SK-N-SH (cell line): ENCODE data around the gene OR10J1. TPM values are rescaled to one million over a fixed set of nuclear protein-coding genes. Genes with fewer than 3 reads are reported as not detected.

Experiments
- CTCF ChIA-PET: fragments of 300-600, 350-600 bp; formaldehyde crosslinking; extraction: SDS; loops from one replicate; lab custom pipeline; 2021; lab: Yijun Ruan, JAX
- POLR2A ChIA-PET: fragments of 350-600 bp; sonication (Branson Sonifier 250); formaldehyde crosslinking; extraction: SDS; loops from one replicate; lab custom pipeline; 2020; ENCODE audit warnings: antibody characterized with exemption, inconsistent platforms; lab: Yijun Ruan, JAX
- DNase-seq: peaks from one replicate; pipeline ENCODE4 v3.0.0; 2012
- H2AFZ ChIP-seq: fragments of 200-600 bp; sonication (generic); 2 replicates; pipeline ENCODE4 v1.8.1; 2016; ENCODE audit warnings: antibody characterized with exemption, mild to moderate bottlenecking, low read depth
- H3F3A ChIP-seq: fragments of 200-600 bp; sonication (generic); replicated peaks from 2 replicates; pipeline ENCODE3; 2016; ENCODE audit warnings: antibody characterized with exemption, mild to moderate bottlenecking; ENCODE audit not compliant: insufficient read depth
- H3K27ac ChIP-seq, 2 experiments: fragments of 200-500 bp in 1 of 2; fragments of 200-600 bp in 1 of 2; sonication (Bioruptor generic) in 1 of 2; sonication (generic), shearing (Covaris generic) in 1 of 2; 2 replicates each; pipeline versions ENCODE4 v1.5.1 to v1.6.1; 2014 to 2016; ENCODE audit warnings: low read depth in 2 of 2, inconsistent platforms in 1 of 2, low read length in 1 of 2, mild to moderate bottlenecking in 1 of 2, mixed read lengths in 1 of 2
- H3K27me3 ChIP-seq: fragments of 200-600 bp; sonication (generic), shearing (Covaris generic); 2 replicates; pipeline ENCODE4 v1.6.1; 2016; ENCODE audit warnings: mixed run types; ENCODE audit not compliant: insufficient read depth
- H3K36me3 ChIP-seq, 2 experiments: fragments of 200-500 bp in 1 of 2; fragments of 200-600 bp in 1 of 2; sonication (Bioruptor generic) in 1 of 2; sonication (generic) in 1 of 2; replicated peaks in 1 of 2; 2 replicates each; pipeline versions ENCODE3 to v1.5.1; 2014 to 2016; ENCODE audit warnings: low read length in 1 of 2, mild to moderate bottlenecking in 1 of 2; ENCODE audit not compliant: insufficient read depth in 2 of 2, control insufficient read depth in 1 of 2
- H3K4me1 ChIP-seq, 2 experiments: fragments of 200-500 bp in 1 of 2; fragments of 200-600 bp in 1 of 2; sonication (Bioruptor generic) in 1 of 2; sonication (generic), shearing (Covaris generic) in 1 of 2; 2 replicates each; pipeline versions ENCODE4 v1.5.1 to v1.6.1; 2014 to 2016; ENCODE audit warnings: low read depth in 1 of 2, low read length in 1 of 2, mixed run types in 1 of 2; ENCODE audit not compliant: insufficient read depth in 2 of 2, control insufficient read depth in 1 of 2
- H3K4me2 ChIP-seq: fragments of 200-600 bp; sonication (generic), shearing (Covaris generic); 2 replicates; pipeline ENCODE4 v1.6.1; 2017; ENCODE audit warnings: mixed run types
- H3K4me3 ChIP-seq, 2 experiments: fragments of 200-500 bp in 1 of 2; fragments of 200-600 bp in 1 of 2; sonication (Bioruptor generic) in 1 of 2; sonication (generic), shearing (Covaris generic) in 1 of 2; 2 replicates each; pipeline versions ENCODE4 v1.5.1 to v1.8.1; 2014 to 2016; ENCODE audit warnings: low read depth in 2 of 2, inconsistent platforms in 1 of 2, low read length in 1 of 2, mild to moderate bottlenecking in 1 of 2, mixed read lengths in 1 of 2, moderate library complexity in 1 of 2
- H3K79me2 ChIP-seq: fragments of 200-600 bp; sonication (generic); 2 replicates; pipeline ENCODE4 v1.8.1; 2017; ENCODE audit warnings: mild to moderate bottlenecking; ENCODE audit not compliant: insufficient read depth
- H3K9ac ChIP-seq: fragments of 200-600 bp; sonication (generic); 2 replicates; pipeline ENCODE4 v1.6.1; 2017; ENCODE audit warnings: mixed run types
- H3K9me2 ChIP-seq: fragments of 200-600 bp; sonication (generic); 2 replicates; pipeline ENCODE4 v1.6.1; 2017; ENCODE audit warnings: mixed run types
- H3K9me3 ChIP-seq: fragments of 200-600 bp; sonication (generic); 2 replicates; pipeline ENCODE4 v1.6.1; 2017; ENCODE audit warnings: mixed run types, mild to moderate bottlenecking, moderate library complexity
- H4K20me1 ChIP-seq: fragments of 200-600 bp; sonication (generic); 2 replicates; pipeline ENCODE4 v1.6.1; 2017; ENCODE audit warnings: mild to moderate bottlenecking, mixed run types; ENCODE audit not compliant: insufficient read depth
- CTCF ChIP-seq: fragments of 200-600 bp; sonication (generic); IDR thresholded peaks from 2 replicates; pipeline ENCODE4 v1.6.1; 2017; ENCODE audit warnings: antibody characterized with exemption, mild to moderate bottlenecking, moderate library complexity
- ELF1 ChIP-seq: IDR thresholded peaks from 2 replicates; pipeline ENCODE4 v1.4.0; 2012
- EP300 ChIP-seq, 2 experiments: IDR thresholded peaks; 2 replicates each; pipeline versions ENCODE4 v1.4.0 to v1.6.1; 2012; ENCODE audit warnings: borderline replicate concordance in 1 of 2, low read depth in 1 of 2, low read length in 1 of 2
- EZH2phosphoT487 ChIP-seq: fragments of 200-600 bp; sonication (generic); IDR thresholded peaks from 2 replicates; pipeline ENCODE4 v1.6.1; 2017; ENCODE audit warnings: low read depth, mixed run types, mild to moderate bottlenecking, antibody characterized with exemption, moderate library complexity, borderline replicate concordance
- FOXJ3 ChIP-seq: sonication (generic); formaldehyde crosslinking; IDR thresholded peaks from 2 replicates; pipeline ENCODE4 v1.5.1; 2020; ENCODE audit warnings: mild to moderate bottlenecking, missing genetic modification reagents
- GABPA ChIP-seq: IDR thresholded peaks from 2 replicates; pipeline ENCODE4 v1.4.0; 2012; ENCODE audit warnings: low read depth, mild to moderate bottlenecking
- GATA2 ChIP-seq: sonication (generic); formaldehyde crosslinking; IDR thresholded peaks from 2 replicates; pipeline ENCODE4 v1.5.0; 2020; ENCODE audit warnings: mild to moderate bottlenecking, missing genetic modification reagents
- IRF3 ChIP-seq: fragments of 150-350 bp; IDR thresholded peaks from 2 replicates; pipeline ENCODE4 v1.6.1; 2016; ENCODE audit warnings: mild to moderate bottlenecking, low read depth, low read length
- JUND ChIP-seq: IDR thresholded peaks from 2 replicates; pipeline ENCODE4 v1.4.0; 2012
- MAX ChIP-seq: IDR thresholded peaks from 2 replicates; pipeline ENCODE4 v1.4.0; 2012; ENCODE audit warnings: low read depth
- POLR2AphosphoS5 ChIP-seq: IDR thresholded peaks from 2 replicates; pipeline ENCODE4 v1.6.1; 2012; ENCODE audit warnings: low read depth, low read length
- RCOR1 ChIP-seq: fragments of 150-350 bp; IDR thresholded peaks from 2 replicates; pipeline ENCODE4 v1.6.1; 2017; ENCODE audit warnings: antibody characterized with exemption, low read length
- REST ChIP-seq: IDR thresholded peaks from 2 replicates; pipeline ENCODE4 v1.6.1; 2012; ENCODE audit warnings: mild to moderate bottlenecking, low read depth, low read length, moderate library complexity
- RFX5 ChIP-seq: IDR thresholded peaks from 2 replicates; pipeline ENCODE4 v1.6.1; 2012; ENCODE audit warnings: mild to moderate bottlenecking, improper control_type of control experiment, low read length
- SMC3 ChIP-seq: IDR thresholded peaks from 2 replicates; pipeline ENCODE4 v1.6.1; 2012; ENCODE audit warnings: low read depth, low read length, improper control_type of control experiment
- TCF12 ChIP-seq: IDR thresholded peaks from 2 replicates; pipeline ENCODE4 v1.4.0; 2012
- USF1 ChIP-seq: IDR thresholded peaks from 2 replicates; pipeline ENCODE4 v1.4.0; 2012; ENCODE audit warnings: low read depth, borderline replicate concordance
- USF2 ChIP-seq: fragments of 150-350 bp; IDR thresholded peaks from 2 replicates; pipeline ENCODE4 v1.6.1; 2017; ENCODE audit warnings: antibody characterized with exemption, low read length, low read depth, borderline replicate concordance
- YY1 ChIP-seq: IDR thresholded peaks from 2 replicates; pipeline ENCODE4 v1.4.0; 2012; ENCODE audit warnings: low read depth, mild to moderate bottlenecking
- WGBS: methylation state at CpG from one replicate; pipeline ENCODE4 v1.1.6; 2017; ENCODE audit warnings: low lambda C conversion rate; 5-methylcytosine and 5-hydroxymethylcytosine counted together
- polyA plus RNA-seq, 3 experiments: library from polyadenylated mRNA; depleted of rRNA; stranded (reverse); fragments of >200 nt; gene quantifications; 2 replicates each; pipeline ENCODE4 v1.2.3, GENCODE V29; 2012
- TF ChIP-seq, protein P1 (sequence below): IDR thresholded peaks from 2 replicates; pipeline ENCODE4 v1.4.0; 2012; ENCODE audit warnings: low read depth, borderline replicate concordance

OR10J1 gene
- polyA plus RNA-seq, 1 of the 3 experiments (the other 2 are of a cell fraction): not detected

GRCh38 chr1:159443066-159443750 is 3.7 kb downstream of the OR10J1 start:
- H3F3A ChIP-seq: no peaks in the 10 kb centered on the region
- no peaks in the 10 kb centered on the region for H3K9me2 ChIP-seq
- POLR2A ChIA-PET: no interaction called here
- H3K79me2 ChIP-seq: no peaks in the 10 kb centered on the region
- 1% methylated on average over 4 of the region's 4 CpGs for WGBS
- no peak overlapping the region for H3K4me2 ChIP-seq
- TF ChIP-seq EZH2phosphoT487 (no peak), CTCF (no peak), USF1 (no peak), TCF12 (no peak), FOXJ3 (no peak), MAX (no peak), REST (no peak), RFX5 (no peak), JUND (no peak), YY1 (no peak), SMC3 (no peak), IRF3 (no peak), GABPA (no peak), POLR2AphosphoS5 (no peak), RCOR1 (no peak), USF2 (no peak), ELF1 (no peak), GATA2 (CRISPR knock-in tag) (no peak), EP300 (IDR thresholded peaks at IDR 0.05; ENCODE audit: borderline replicate concordance in 1 of 2, low read depth in 1 of 2, low read length in 1 of 2) (no peak)
- TF ChIP-seq, protein P1, sequence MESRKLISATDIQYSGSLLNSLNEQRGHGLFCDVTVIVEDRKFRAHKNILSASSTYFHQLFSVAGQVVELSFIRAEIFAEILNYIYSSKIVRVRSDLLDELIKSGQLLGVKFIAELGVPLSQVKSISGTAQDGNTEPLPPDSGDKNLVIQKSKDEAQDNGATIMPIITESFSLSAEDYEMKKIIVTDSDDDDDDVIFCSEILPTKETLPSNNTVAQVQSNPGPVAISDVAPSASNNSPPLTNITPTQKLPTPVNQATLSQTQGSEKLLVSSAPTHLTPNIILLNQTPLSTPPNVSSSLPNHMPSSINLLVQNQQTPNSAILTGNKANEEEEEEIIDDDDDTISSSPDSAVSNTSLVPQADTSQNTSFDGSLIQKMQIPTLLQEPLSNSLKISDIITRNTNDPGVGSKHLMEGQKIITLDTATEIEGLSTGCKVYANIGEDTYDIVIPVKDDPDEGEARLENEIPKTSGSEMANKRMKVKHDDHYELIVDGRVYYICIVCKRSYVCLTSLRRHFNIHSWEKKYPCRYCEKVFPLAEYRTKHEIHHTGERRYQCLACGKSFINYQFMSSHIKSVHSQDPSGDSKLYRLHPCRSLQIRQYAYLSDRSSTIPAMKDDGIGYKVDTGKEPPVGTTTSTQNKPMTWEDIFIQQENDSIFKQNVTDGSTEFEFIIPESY: no peak
- H3K9ac ChIP-seq: no peak overlapping the region
- H3K27me3 ChIP-seq: no peaks in the 10 kb centered on the region
- H3K36me3 ChIP-seq: no peaks in the 10 kb centered on the region
- no peaks in the 10 kb centered on the region for H4K20me1 ChIP-seq
- no peaks in the 10 kb centered on the region for H3K4me1 ChIP-seq
- CTCF ChIA-PET: no interaction called here
- no peak overlapping the region for H3K27ac ChIP-seq
- DNase-seq: no peak
- no peak overlapping the region for H2AFZ ChIP-seq
- H3K9me3 ChIP-seq: no peaks in the 10 kb centered on the region
- no peak overlapping the region for H3K4me3 ChIP-seq
